Activated naive CD4-positive, alpha-beta T cell treated with anti-CD3 and anti-CD28 coated beads, Interleukin-2, amount 10 ng/mL, durations not matched to agents 7 days and 5 days (primary cell): Measurements from ENCODE around the gene TSHZ3.

ENCODE experiments used
- CTCF ChIA-PET: fragments of 350-600 bp; sonication (Branson Sonifier 250); formaldehyde crosslinking; loops from one replicate; lab custom pipeline; 2021; ENCODE audit warnings: antibody characterized with exemption; lab: Charles Lee
- DNase-seq: peaks from one replicate; pipeline ENCODE4 v3.0.0-alpha.2; 2020
- H3K27ac Mint-ChIP-seq: one replicate; pipeline ENCODE4 v1.8.0; 2021; ENCODE audit warnings: mild to moderate bottlenecking, moderate library complexity, mixed read lengths
- H3K27me3 Mint-ChIP-seq: one replicate; pipeline ENCODE4 v1.8.0; 2021; ENCODE audit warnings: mild to moderate bottlenecking, mixed read lengths
- H3K36me3 Mint-ChIP-seq: one replicate; pipeline ENCODE4 v1.8.0; 2021; ENCODE audit warnings: mixed read lengths
- H3K4me1 Mint-ChIP-seq: one replicate; pipeline ENCODE4 v1.8.0; 2021; ENCODE audit warnings: mixed read lengths
- H3K4me3 Mint-ChIP-seq: one replicate; pipeline ENCODE4 v1.8.0; 2021; ENCODE audit warnings: mild to moderate bottlenecking, moderate library complexity, mixed read lengths
- H3K9me3 Mint-ChIP-seq: one replicate; pipeline ENCODE4 v1.8.0; 2021; ENCODE audit warnings: mixed read lengths

TSHZ3 gene

GRCh38 chr19:31306006-31306753, 43.1 kb downstream of the TSHZ3 start:
- no peak overlapping the region for H3K4me3 Mint-ChIP-seq
- no peak for DNase-seq
- CTCF ChIA-PET, result no interaction called here
- no peaks in the 10 kb centered on the region for H3K4me1 Mint-ChIP-seq
- H3K27ac Mint-ChIP-seq, result no peak overlapping the region
- H3K36me3 Mint-ChIP-seq, result no peaks in the 10 kb centered on the region
- peaks cover 5% of the 10 kb centered on the region for H3K27me3 Mint-ChIP-seq
- H3K9me3 Mint-ChIP-seq, result no peaks in the 10 kb centered on the region

GRCh38 chr19:31304831-31305312, 44.4 kb downstream of the TSHZ3 start:
- no peak overlapping the region for H3K27ac Mint-ChIP-seq

GRCh38 chr19:31303262-31303815, 45.9 kb downstream of the TSHZ3 start:
- no peaks in the 10 kb centered on the region for H3K9me3 Mint-ChIP-seq

More at GRCh38 chr19:31304831-31305312, 44.4 kb downstream of the TSHZ3 start:
- CTCF ChIA-PET, result no interaction called here
- Mint-ChIP-seq H3K9me3 (no peaks in the 10 kb centered on the region), H3K36me3 (no peaks in the 10 kb centered on the region), H3K4me3 (no peak overlapping the region), H3K27me3 (peaks cover 5% of the 10 kb centered on the region), H3K4me1 (no peaks in the 10 kb centered on the region)
- no peak for DNase-seq

GRCh38 chr19:31301306-31301980, 47.8 kb downstream of the TSHZ3 start:
- Mint-ChIP-seq H3K4me1 (no peaks in the 10 kb centered on the region), H3K27ac (no peak overlapping the region), H3K9me3 (no peaks in the 10 kb centered on the region), H3K27me3 (peaks cover 5% of the 10 kb centered on the region), H3K4me3 (no peak overlapping the region), H3K36me3 (no peaks in the 10 kb centered on the region)
- CTCF ChIA-PET, result no interaction called here
- DNase-seq, result no peak

More at GRCh38 chr19:31303262-31303815, 45.9 kb downstream of the TSHZ3 start:
- no peak for DNase-seq
- Mint-ChIP-seq H3K4me3 (no peak overlapping the region), H3K36me3 (no peaks in the 10 kb centered on the region), H3K27ac (no peak overlapping the region), H3K4me1 (no peaks in the 10 kb centered on the region), H3K27me3 (peaks cover 5% of the 10 kb centered on the region)
- CTCF ChIA-PET, result no interaction called here

- Mint-ChIP-seq H3K4me3 (no peak overlapping the region), H3K36me3 (no peaks in the 10 kb centered on the region), H3K27me3 (peaks cover 3% of the 10 kb centered on the region), H3K27ac (no peak overlapping the region), H3K9me3 (no peaks in the 10 kb centered on the region), H3K4me1 (no peaks in the 10 kb centered on the region)
- no peak for DNase-seq
- CTCF ChIA-PET, result interaction anchor here (0.9 kb wide), 1 partner anchor 72 kb away, joined by 3 read pairs; no protein-coding TSS in a partner anchor
Measured at GRCh38 chr19:31300422-31300821, 48.8 kb downstream of the TSHZ3 start.

- Mint-ChIP-seq H3K4me1 (no peaks in the 10 kb centered on the region), H3K27ac (no peak overlapping the region), H3K36me3 (no peaks in the 10 kb centered on the region), H3K27me3 (no peaks in the 10 kb centered on the region), H3K4me3 (no peak overlapping the region), H3K9me3 (no peaks in the 10 kb centered on the region)
- no peak for DNase-seq
- CTCF ChIA-PET, result interaction anchor here (0.9 kb wide), 1 partner anchor 73 kb away, joined by 3 read pairs; no protein-coding TSS in a partner anchor
Measured at GRCh38 chr19:31299665-31300064, 49.6 kb downstream of the TSHZ3 start.

- peaks cover 2% of the 10 kb centered on the region for H3K9me3 Mint-ChIP-seq
- H3K36me3 Mint-ChIP-seq, result no peaks in the 10 kb centered on the region
- H3K27ac Mint-ChIP-seq, result no peak overlapping the region
- DNase-seq, result no peak
- H3K27me3 Mint-ChIP-seq, result peaks cover 5% of the 10 kb centered on the region
- no peak overlapping the region for H3K4me3 Mint-ChIP-seq
- CTCF ChIA-PET, result no interaction called here
- H3K4me1 Mint-ChIP-seq, result no peaks in the 10 kb centered on the region
Measured at GRCh38 chr19:31297991-31298390, 51.2 kb downstream of the TSHZ3 start.

- peaks cover 5% of the 10 kb centered on the region for H3K27me3 Mint-ChIP-seq
- H3K36me3 Mint-ChIP-seq, result no peaks in the 10 kb centered on the region
- no peak for DNase-seq
- no peaks in the 10 kb centered on the region for H3K4me1 Mint-ChIP-seq
- H3K9me3 Mint-ChIP-seq, result peaks cover 2% of the 10 kb centered on the region
- no peak overlapping the region for H3K4me3 Mint-ChIP-seq
- no peak overlapping the region for H3K27ac Mint-ChIP-seq
- CTCF ChIA-PET, result no interaction called here
Measured at GRCh38 chr19:31296741-31297390, 52.4 kb downstream of the TSHZ3 start.

- H3K4me3 Mint-ChIP-seq, result no peak overlapping the region
- H3K9me3 Mint-ChIP-seq, result peaks cover 2% of the 10 kb centered on the region
- no peak overlapping the region for H3K27ac Mint-ChIP-seq
- H3K36me3 Mint-ChIP-seq, result no peaks in the 10 kb centered on the region
- CTCF ChIA-PET, result no interaction called here
- no peaks in the 10 kb centered on the region for H3K4me1 Mint-ChIP-seq
- peaks cover 5% of the 10 kb centered on the region for H3K27me3 Mint-ChIP-seq
- no peak for DNase-seq
Measured at GRCh38 chr19:31294189-31294588, 55.0 kb downstream of the TSHZ3 start.

- H3K27ac Mint-ChIP-seq, result no peak overlapping the region
- peaks cover 5% of the 10 kb centered on the region for H3K27me3 Mint-ChIP-seq
- CTCF ChIA-PET, result no interaction called here
- H3K36me3 Mint-ChIP-seq, result no peaks in the 10 kb centered on the region
- no peak overlapping the region for H3K4me3 Mint-ChIP-seq
- H3K9me3 Mint-ChIP-seq, result peaks cover 2% of the 10 kb centered on the region
- H3K4me1 Mint-ChIP-seq, result no peaks in the 10 kb centered on the region
- no peak for DNase-seq
Measured at GRCh38 chr19:31292639-31293185, 56.5 kb downstream of the TSHZ3 start.

- DNase-seq, result no peak
- Mint-ChIP-seq H3K27ac (no peak overlapping the region), H3K36me3 (no peaks in the 10 kb centered on the region), H3K4me1 (peaks cover under 1% of the 10 kb centered on the region), H3K27me3 (peaks cover 12% of the 10 kb centered on the region), H3K4me3 (no peak overlapping the region), H3K9me3 (peaks cover 2% of the 10 kb centered on the region)
- CTCF ChIA-PET, result no interaction called here
Measured at GRCh38 chr19:31290931-31291590, 58.2 kb downstream of the TSHZ3 start.

- Mint-ChIP-seq H3K27ac (no peak overlapping the region), H3K36me3 (no peaks in the 10 kb centered on the region), H3K9me3 (peaks cover 2% of the 10 kb centered on the region), H3K27me3 (peaks cover 12% of the 10 kb centered on the region), H3K4me3 (no peak overlapping the region), H3K4me1 (peaks cover 4% of the 10 kb centered on the region)
- CTCF ChIA-PET, result no interaction called here
- DNase-seq, result no peak
Measured at GRCh38 chr19:31289976-31290375, 59.3 kb downstream of the TSHZ3 start.

- H3K4me1 Mint-ChIP-seq, result peaks cover 4% of the 10 kb centered on the region
- DNase-seq, result no peak
- CTCF ChIA-PET, result no interaction called here
- peaks cover 12% of the 10 kb centered on the region for H3K27me3 Mint-ChIP-seq
- H3K36me3 Mint-ChIP-seq, result no peaks in the 10 kb centered on the region
- H3K4me3 Mint-ChIP-seq, result no peak overlapping the region
- peaks cover 2% of the 10 kb centered on the region for H3K9me3 Mint-ChIP-seq
- no peak overlapping the region for H3K27ac Mint-ChIP-seq
Measured at GRCh38 chr19:31289381-31289880, 59.8 kb downstream of the TSHZ3 start.
